HEK293T (cell line): ENCODE measurements around the gene PGS1.

ENCODE experiments used
- CTCF ChIA-PET: fragments of 350-600 bp; formaldehyde crosslinking; extraction: SDS; loops from one replicate; lab custom pipeline; 2021; ENCODE audit warnings: antibody characterized with exemption, inconsistent platforms; lab: Yijun Ruan, JAX
- POLR2A ChIA-PET: fragments of 350-600 bp; formaldehyde crosslinking; extraction: SDS; loops from one replicate; lab custom pipeline; 2020; ENCODE audit warnings: antibody characterized with exemption, inconsistent platforms; lab: Yijun Ruan, JAX
- DNase-seq: peaks from one replicate; pipeline ENCODE4 v3.0.0; 2012; ENCODE audit warnings: mixed read lengths; ENCODE audit errors: extremely low spot score
- ARNT ChIP-seq: fragments of 450-650 bp; IDR thresholded peaks from 2 replicates; pipeline ENCODE4 v1.6.1; 2017; ENCODE audit warnings: mild to moderate bottlenecking
- BHLHE40 ChIP-seq: fragments of 450-650 bp; IDR thresholded peaks from 2 replicates; pipeline ENCODE4 v1.6.1; 2016; ENCODE audit warnings: mild to moderate bottlenecking, moderate library complexity, borderline replicate concordance
- CTBP1 ChIP-seq: fragments of 450-650 bp; IDR thresholded peaks from 2 replicates; pipeline ENCODE4 v1.6.1; 2016; ENCODE audit warnings: borderline replicate concordance
- ELF4 ChIP-seq: fragments of 450-650 bp; IDR thresholded peaks from 2 replicates; pipeline ENCODE4 v1.6.1; 2017; ENCODE audit warnings: antibody characterized with exemption
- FOXA1 ChIP-seq: fragments of 450-650 bp; IDR thresholded peaks from 2 replicates; pipeline ENCODE4 v1.6.1; 2016; ENCODE audit warnings: mild to moderate bottlenecking
- FOXK2 ChIP-seq: fragments of 450-650 bp; IDR thresholded peaks from 2 replicates; pipeline ENCODE4 v1.6.1; 2016; ENCODE audit warnings: mild to moderate bottlenecking
- FOXM1 ChIP-seq: fragments of 450-650 bp; IDR thresholded peaks from 2 replicates; pipeline ENCODE4 v1.6.1; 2017; ENCODE audit warnings: mild to moderate bottlenecking, borderline replicate concordance
- HDGF ChIP-seq: fragments of 450-650 bp; IDR thresholded peaks from 2 replicates; pipeline ENCODE4 v1.6.1; 2017; ENCODE audit warnings: antibody characterized with exemption, borderline replicate concordance
- L3MBTL2 ChIP-seq: fragments of 450-650 bp; conservative IDR thresholded peaks from 2 replicates; pipeline ENCODE4 v1.6.1; 2016; ENCODE audit warnings: mild to moderate bottlenecking
- LEF1 ChIP-seq: fragments of 450-650 bp; IDR thresholded peaks from 2 replicates; pipeline ENCODE4 v1.6.1; 2017; ENCODE audit warnings: mild to moderate bottlenecking, borderline replicate concordance
- NFRKB ChIP-seq: fragments of 450-650 bp; IDR thresholded peaks from 2 replicates; pipeline ENCODE4 v1.6.1; 2016; ENCODE audit warnings: mild to moderate bottlenecking, moderate library complexity
- PKNOX1 ChIP-seq: fragments of 450-650 bp; IDR thresholded peaks from 2 replicates; pipeline ENCODE4 v1.6.1; 2016
- SP1 ChIP-seq: fragments of 450-650 bp; IDR thresholded peaks from 2 replicates; pipeline ENCODE4 v1.6.1; 2017
- SUZ12 ChIP-seq: fragments of 450-650 bp; IDR thresholded peaks from 2 replicates; pipeline ENCODE4 v1.6.1; 2016; ENCODE audit warnings: mild to moderate bottlenecking
- TARDBP ChIP-seq: fragments of 450-650 bp; IDR thresholded peaks from 2 replicates; pipeline ENCODE4 v1.6.1; 2016
- ZNF384 ChIP-seq: fragments of 450-650 bp; IDR thresholded peaks from 2 replicates; pipeline ENCODE4 v1.6.1; 2016

Gene PGS1

GRCh38 chr17:78401891-78402290 lies 23.4 kb downstream of the PGS1 start:
- CTCF ChIA-PET: no interaction called here
- no peak for DNase-seq
- POLR2A ChIA-PET: no interaction called here

GRCh38 chr17:78403822-78404221 lies 25.4 kb downstream of the PGS1 start:
- CTCF ChIA-PET: no interaction called here
- POLR2A ChIA-PET: no interaction called here
- TF ChIP-seq ZNF384 (no peak), PKNOX1 (no peak), L3MBTL2 (no peak), FOXM1 (no peak), CTBP1 (no peak), SP1 (no peak), BHLHE40 (no peak), FOXA1 (no peak), ELF4 (no peak), SUZ12 (no peak), FOXK2 (no peak)

More at GRCh38 chr17:78401891-78402290, 23.4 kb downstream of the PGS1 start:
- no peak for TF ChIP-seq ELF4
- no peak for TF ChIP-seq NFRKB
- no peak for TF ChIP-seq FOXA1
- TF ChIP-seq HDGF: no peak
- TF ChIP-seq PKNOX1: no peak
- no peak for TF ChIP-seq L3MBTL2
- TF ChIP-seq SUZ12: no peak
- TF ChIP-seq FOXK2: no peak
- no peak for TF ChIP-seq SP1
- no peak for TF ChIP-seq BHLHE40
- no peak for TF ChIP-seq TARDBP
- no peak for TF ChIP-seq CTBP1
- no peak for TF ChIP-seq LEF1
- no peak for TF ChIP-seq ZNF384
- TF ChIP-seq FOXM1: no peak
- no peak for TF ChIP-seq ARNT

GRCh38 chr17:78406396-78406795 lies 27.9 kb downstream of the PGS1 start:
- no peak for DNase-seq
- ChIA-PET CTCF (no interaction called here), POLR2A (no interaction called here)
- TF ChIP-seq ZNF384: no peak
- TF ChIP-seq PKNOX1: no peak
- TF ChIP-seq LEF1: no peak
- TF ChIP-seq FOXM1: no peak
- no peak for TF ChIP-seq ELF4
- no peak for TF ChIP-seq FOXK2
- no peak for TF ChIP-seq ARNT
- no peak for TF ChIP-seq TARDBP

More at GRCh38 chr17:78403822-78404221, 25.4 kb downstream of the PGS1 start:
- no peak for DNase-seq

- POLR2A ChIA-PET: no interaction called here
- CTCF ChIA-PET: no interaction called here
- DNase-seq: no peak
- TF ChIP-seq BHLHE40 (no peak), SP1 (no peak), ZNF384 (no peak), L3MBTL2 (no peak), FOXA1 (no peak), ELF4 (no peak), FOXK2 (no peak), SUZ12 (no peak), HDGF (no peak), ARNT (no peak)
Measured at GRCh38 chr17:78406920-78407319, 28.5 kb downstream of the PGS1 start.

GRCh38 chr17:78407387-78408000 lies 29.0 kb downstream of the PGS1 start:
- TF ChIP-seq ELF4: no peak
- no peak for TF ChIP-seq LEF1
- no peak for TF ChIP-seq FOXM1
- TF ChIP-seq BHLHE40: no peak
- TF ChIP-seq ARNT: no peak
- TF ChIP-seq L3MBTL2: no peak
- TF ChIP-seq NFRKB: no peak
- no peak for TF ChIP-seq TARDBP
- TF ChIP-seq SP1: no peak
- TF ChIP-seq ZNF384: no peak
- TF ChIP-seq CTBP1: no peak
- TF ChIP-seq HDGF: no peak
- TF ChIP-seq FOXA1: no peak
- no peak for TF ChIP-seq FOXK2
- no peak for TF ChIP-seq PKNOX1
- no peak for TF ChIP-seq SUZ12
- POLR2A ChIA-PET: interaction anchor here (0.7 kb wide), 1 partner anchor 153 kb away, joined by 3 read pairs; no protein-coding TSS in a partner anchor
- CTCF ChIA-PET: no interaction called here
- DNase-seq: no peak
